ENCODE measurements around the gene KLRK1.
"Not testable (repeated sequence)": the region's sequence is repeated elsewhere in the genome, so short reads cannot be mapped to it uniquely, and the experiment has no call there.

The KLRK1 gene

GRCh38 chr12:10362828-10363657 lies 26.8 kb downstream of the KLRK1 start:
- no peak for DNase-seq (ENCODE audit: insufficient read length, low spot score)
- TF ChIP-seq TAF1 (IDR thresholded peaks at IDR 0.05; ENCODE audit: low read depth, low read length): no peak
- no peak for TF ChIP-seq POLR2AphosphoS5 (IDR thresholded peaks at IDR 0.05; ENCODE audit: low read depth, low read length)
- TF ChIP-seq SPI1 (IDR thresholded peaks at IDR 0.05; ENCODE audit: low read depth, low read length): no peak
- no peak for TF ChIP-seq PAX5 (IDR thresholded peaks at IDR 0.05; ENCODE audit: insufficient read depth, low read length, severe bottlenecking)
- TF ChIP-seq POLR2A (IDR thresholded peaks at IDR 0.05; ENCODE audit: low read depth, low read length): no peak
- no peak for TF ChIP-seq POU2F2 (IDR thresholded peaks at IDR 0.05; ENCODE audit: low read depth, low read length)
- FAIRE-seq: peak; percentile 16

GRCh38 chr12:10362325-10362724 lies 27.5 kb downstream of the KLRK1 start:
- FAIRE-seq (no peak), DNase-seq (ENCODE audit: insufficient read length, low spot score) (no peak)
- TF ChIP-seq SPI1 (IDR thresholded peaks at IDR 0.05; ENCODE audit: low read depth, low read length): no peak
- TF ChIP-seq TAF1 (IDR thresholded peaks at IDR 0.05; ENCODE audit: low read depth, low read length): no peak
- no peak for TF ChIP-seq POLR2A (IDR thresholded peaks at IDR 0.05; ENCODE audit: low read depth, low read length)
- no peak for TF ChIP-seq POU2F2 (IDR thresholded peaks at IDR 0.05; ENCODE audit: low read depth, low read length)
- no peak for TF ChIP-seq POLR2AphosphoS5 (IDR thresholded peaks at IDR 0.05; ENCODE audit: low read depth, low read length)
- TF ChIP-seq PAX5 (IDR thresholded peaks at IDR 0.05; ENCODE audit: insufficient read depth, low read length, severe bottlenecking): no peak

GRCh38 chr12:10361622-10362021 lies 28.2 kb downstream of the KLRK1 start:
- TF ChIP-seq POLR2A (IDR thresholded peaks at IDR 0.05; ENCODE audit: low read depth, low read length) (no peak), SPI1 (IDR thresholded peaks at IDR 0.05; ENCODE audit: low read depth, low read length) (no peak), POLR2AphosphoS5 (IDR thresholded peaks at IDR 0.05; ENCODE audit: low read depth, low read length) (no peak), POU2F2 (IDR thresholded peaks at IDR 0.05; ENCODE audit: low read depth, low read length) (no peak), TAF1 (IDR thresholded peaks at IDR 0.05; ENCODE audit: low read depth, low read length) (no peak), PAX5 (IDR thresholded peaks at IDR 0.05; ENCODE audit: insufficient read depth, low read length, severe bottlenecking) (no peak)
- no peak for FAIRE-seq
- DNase-seq (ENCODE audit: insufficient read length, low spot score): no peak

- TF ChIP-seq TAF1 (IDR thresholded peaks at IDR 0.05; ENCODE audit: low read depth, low read length): no peak
- FAIRE-seq (no peak), DNase-seq (ENCODE audit: insufficient read length, low spot score) (no peak)
Measured at GRCh38 chr12:10361084-10361483, 28.8 kb downstream of the KLRK1 start.

GRCh38 chr12:10358969-10359368 lies 30.9 kb downstream of the KLRK1 start:
- no peak for FAIRE-seq
- no peak for DNase-seq (ENCODE audit: insufficient read length, low spot score)
- TF ChIP-seq POLR2A (IDR thresholded peaks at IDR 0.05; ENCODE audit: low read depth, low read length) (no peak), SPI1 (IDR thresholded peaks at IDR 0.05; ENCODE audit: low read depth, low read length) (no peak), PAX5 (IDR thresholded peaks at IDR 0.05; ENCODE audit: insufficient read depth, low read length, severe bottlenecking) (no peak), POLR2AphosphoS5 (IDR thresholded peaks at IDR 0.05; ENCODE audit: low read depth, low read length) (no peak), TAF1 (IDR thresholded peaks at IDR 0.05; ENCODE audit: low read depth, low read length) (no peak), POU2F2 (IDR thresholded peaks at IDR 0.05; ENCODE audit: low read depth, low read length) (no peak)

GRCh38 chr12:10358131-10358530 lies 31.7 kb downstream of the KLRK1 start:
- DNase-seq (ENCODE audit: insufficient read length, low spot score) (no peak), FAIRE-seq (no peak)
- TF ChIP-seq POU2F2 (IDR thresholded peaks at IDR 0.05; ENCODE audit: low read depth, low read length): no peak
- no peak for TF ChIP-seq POLR2A (IDR thresholded peaks at IDR 0.05; ENCODE audit: low read depth, low read length)
- TF ChIP-seq SPI1 (IDR thresholded peaks at IDR 0.05; ENCODE audit: low read depth, low read length): no peak
- no peak for TF ChIP-seq PAX5 (IDR thresholded peaks at IDR 0.05; ENCODE audit: insufficient read depth, low read length, severe bottlenecking)
- no peak for TF ChIP-seq TAF1 (IDR thresholded peaks at IDR 0.05; ENCODE audit: low read depth, low read length)

- FAIRE-seq (no peak), DNase-seq (ENCODE audit: insufficient read length, low spot score) (no peak)
- TF ChIP-seq PAX5 (IDR thresholded peaks at IDR 0.05; ENCODE audit: insufficient read depth, low read length, severe bottlenecking): no peak
- no peak for TF ChIP-seq POLR2AphosphoS5 (IDR thresholded peaks at IDR 0.05; ENCODE audit: low read depth, low read length)
- no peak for TF ChIP-seq SPI1 (IDR thresholded peaks at IDR 0.05; ENCODE audit: low read depth, low read length)
- no peak for TF ChIP-seq POU2F2 (IDR thresholded peaks at IDR 0.05; ENCODE audit: low read depth, low read length)
- TF ChIP-seq TAF1 (IDR thresholded peaks at IDR 0.05; ENCODE audit: low read depth, low read length): no peak
- no peak for TF ChIP-seq POLR2A (IDR thresholded peaks at IDR 0.05; ENCODE audit: low read depth, low read length)
Measured at GRCh38 chr12:10354502-10354901, 35.3 kb downstream of the KLRK1 start.

GRCh38 chr12:10354071-10354470 lies 35.8 kb downstream of the KLRK1 start:
- DNase-seq (ENCODE audit: insufficient read length, low spot score): no peak
- TF ChIP-seq PAX5 (IDR thresholded peaks at IDR 0.05; ENCODE audit: insufficient read depth, low read length, severe bottlenecking): no peak
- no peak for TF ChIP-seq TAF1 (IDR thresholded peaks at IDR 0.05; ENCODE audit: low read depth, low read length)
- TF ChIP-seq POLR2AphosphoS5 (IDR thresholded peaks at IDR 0.05; ENCODE audit: low read depth, low read length): no peak
- TF ChIP-seq POLR2A (IDR thresholded peaks at IDR 0.05; ENCODE audit: low read depth, low read length): no peak
- no peak for TF ChIP-seq SPI1 (IDR thresholded peaks at IDR 0.05; ENCODE audit: low read depth, low read length)
- no peak for TF ChIP-seq POU2F2 (IDR thresholded peaks at IDR 0.05; ENCODE audit: low read depth, low read length)
- FAIRE-seq: no peak

GRCh38 chr12:10351457-10351856 lies 38.4 kb downstream of the KLRK1 start:
- not testable (repeated sequence) for FAIRE-seq; DNase-seq (ENCODE audit: insufficient read length, low spot score)

- FAIRE-seq (no peak), DNase-seq (ENCODE audit: insufficient read length, low spot score) (no peak)
- TF ChIP-seq SPI1 (IDR thresholded peaks at IDR 0.05; ENCODE audit: low read depth, low read length): peak; percentile 59
- no peak for TF ChIP-seq PAX5 (IDR thresholded peaks at IDR 0.05; ENCODE audit: insufficient read depth, low read length, severe bottlenecking)
Measured at GRCh38 chr12:10341892-10342509, 47.8 kb downstream of the KLRK1 start.

- FAIRE-seq; DNase-seq (ENCODE audit: insufficient read length, low spot score): not testable (repeated sequence)
Measured at GRCh38 chr12:10340946-10341345, 48.9 kb downstream of the KLRK1 start.

Measured in GM12891 (cell line).